HG03460 (cell line): ENCODE results near the gene NLRC3.

Experiments
- ATAC-seq: cut with Tn5 transposase; IDR thresholded peaks from one replicate; pipeline ENCODE4 v1.9.1; 2021; ENCODE audit not compliant: unreplicated experiment

The NLRC3 gene

DNA sequence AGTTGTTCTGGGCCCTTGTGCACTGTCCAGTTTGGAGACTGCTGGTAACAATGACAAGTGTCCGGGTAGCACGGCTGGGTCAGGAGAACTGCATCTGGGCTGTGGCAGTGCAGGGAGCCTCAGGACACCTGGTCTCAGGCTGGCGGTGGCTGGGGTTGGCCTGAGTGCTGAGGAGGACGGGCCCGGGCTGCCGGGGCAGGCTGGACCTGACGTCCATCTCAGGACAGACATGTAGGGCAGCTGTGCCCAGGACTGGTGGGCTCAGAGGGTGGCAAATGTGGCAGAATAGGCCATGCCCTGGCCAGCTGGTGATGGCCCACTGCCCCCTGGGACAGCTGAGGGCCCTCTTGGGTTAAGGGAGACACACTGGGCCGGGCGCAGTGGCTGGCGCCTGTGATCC, 4.2 kb upstream of the NLRC3 start:
- no peak for ATAC-seq

DNA sequence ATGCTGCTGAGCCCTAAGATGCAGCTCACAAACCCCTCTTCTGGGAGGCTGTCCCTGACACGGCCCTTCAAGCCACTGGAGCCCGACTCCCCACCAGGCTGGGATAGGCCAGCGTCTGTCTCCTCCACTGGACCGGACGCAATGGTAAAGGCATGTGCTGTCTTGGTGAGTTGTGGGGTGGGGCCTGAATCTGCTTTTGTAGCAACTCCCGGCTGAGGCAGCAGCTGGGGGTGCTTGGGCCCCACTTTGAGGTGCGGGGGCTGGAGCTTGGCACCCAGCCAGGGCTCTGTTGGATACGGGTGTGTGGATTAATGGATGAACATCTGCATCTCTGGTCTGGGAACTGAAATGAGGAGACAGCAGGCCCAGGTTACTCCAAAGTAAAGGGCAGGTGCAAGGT, 3.5 kb upstream of the NLRC3 start:
- ATAC-seq = no peak

DNA sequence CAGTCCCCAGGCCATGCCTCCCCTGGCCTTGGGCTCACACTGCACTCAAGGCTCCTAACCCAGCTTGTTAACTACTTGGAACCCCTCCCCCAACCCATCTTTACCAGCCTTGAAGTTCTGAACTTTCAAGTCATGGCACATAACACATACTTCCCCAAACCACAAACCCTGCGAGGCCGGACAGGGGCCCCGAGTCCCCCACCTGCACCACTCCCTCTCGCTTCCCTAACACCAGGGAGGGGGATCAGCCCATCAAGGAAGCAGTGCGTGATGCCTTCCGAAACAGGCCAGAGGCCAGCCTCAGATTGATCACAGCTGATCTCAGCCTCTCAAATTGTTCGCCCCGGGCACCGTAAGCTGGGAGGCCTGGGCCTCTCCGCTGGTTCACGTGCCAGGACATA, 3.0 kb upstream of the NLRC3 start:
- ATAC-seq = no peak

DNA sequence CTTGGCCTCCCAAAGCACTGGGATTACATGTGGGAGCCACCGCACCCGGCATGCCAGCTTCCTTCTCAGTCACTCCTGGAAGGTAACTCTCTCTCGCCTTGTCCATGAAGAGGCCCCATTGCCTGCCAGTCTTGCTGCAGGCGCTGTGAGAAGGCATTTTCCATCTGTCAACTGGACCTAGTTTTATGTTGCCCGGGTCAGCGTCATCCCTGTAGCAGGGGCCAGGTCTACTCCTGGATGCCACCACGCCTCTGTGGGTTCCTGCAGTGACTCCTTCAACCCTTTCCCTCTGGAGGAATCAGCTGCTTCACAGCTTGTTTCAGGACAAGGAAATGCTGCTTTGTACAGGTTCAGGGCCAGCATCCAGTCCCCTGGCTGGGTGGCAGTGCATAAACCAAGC, 2.6 kb upstream of the NLRC3 start:
- no peak for ATAC-seq

DNA sequence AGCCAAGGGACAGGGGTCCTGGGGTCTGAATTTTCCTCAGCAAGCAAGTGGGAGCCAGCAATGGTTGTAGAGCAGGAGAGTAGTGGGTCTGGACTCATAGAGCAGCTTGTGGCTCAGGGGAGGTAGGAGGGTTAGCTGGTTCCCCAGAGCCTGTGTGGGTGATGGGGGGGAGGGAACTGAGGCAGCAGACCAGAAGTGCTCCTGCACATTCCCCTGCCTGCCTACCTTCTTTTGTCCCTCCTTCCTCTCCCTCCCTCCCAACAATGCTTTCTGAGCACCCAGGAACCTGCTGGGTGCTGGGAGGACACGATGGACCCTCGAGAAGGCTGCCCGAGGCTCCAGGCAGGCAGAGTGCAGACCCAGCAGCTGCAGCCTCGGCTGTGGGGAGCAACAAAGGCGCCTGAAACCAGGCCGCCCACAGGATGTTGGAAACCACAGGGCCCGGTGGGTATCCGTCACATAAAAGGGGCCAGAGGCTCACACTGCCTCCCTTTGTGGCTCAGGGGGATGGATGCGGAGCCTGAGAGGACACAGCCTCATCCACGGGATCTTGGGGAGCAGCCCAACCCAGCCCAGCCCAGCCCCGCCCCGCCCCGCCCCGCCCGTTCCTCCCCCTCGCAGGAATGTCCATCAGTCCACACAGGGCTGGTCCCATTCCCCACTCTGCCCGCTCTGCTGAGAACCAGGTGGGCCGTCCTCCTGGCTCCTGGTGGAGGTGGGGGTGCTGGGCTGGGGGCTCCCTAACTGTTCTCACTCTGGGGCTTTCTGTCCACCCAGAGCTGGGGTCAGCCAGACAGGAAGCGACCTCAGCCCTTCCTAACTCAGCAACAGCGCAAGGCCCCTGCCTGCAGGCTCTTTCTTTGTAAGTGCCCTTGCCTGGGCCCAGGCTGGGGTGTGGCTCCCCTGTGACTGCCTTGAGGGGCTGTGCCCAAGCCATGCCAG, 1.7 kb upstream of the NLRC3 start:
- ATAC-seq = peak; percentile 64

DNA sequence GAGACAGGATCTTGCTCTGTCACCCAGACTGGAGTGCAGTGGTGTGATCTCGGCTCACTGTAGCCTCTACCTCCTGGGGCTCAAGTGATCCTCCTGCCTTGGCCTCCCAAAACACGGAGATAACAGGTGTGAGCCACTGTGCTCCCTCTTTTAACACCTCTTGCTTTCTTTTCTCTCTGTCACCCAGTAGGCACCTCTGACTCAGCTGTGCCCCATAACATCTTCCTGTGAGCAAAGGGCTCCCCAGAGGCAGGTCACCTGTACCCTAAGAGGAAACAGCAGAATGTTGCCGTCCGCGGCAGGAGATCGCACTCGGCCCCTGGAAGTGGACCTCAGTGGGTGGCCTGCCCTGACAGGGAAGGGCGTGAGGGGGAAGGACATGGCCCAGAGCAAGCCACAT, 918 bp upstream of the NLRC3 start:
- ATAC-seq = no peak

DNA sequence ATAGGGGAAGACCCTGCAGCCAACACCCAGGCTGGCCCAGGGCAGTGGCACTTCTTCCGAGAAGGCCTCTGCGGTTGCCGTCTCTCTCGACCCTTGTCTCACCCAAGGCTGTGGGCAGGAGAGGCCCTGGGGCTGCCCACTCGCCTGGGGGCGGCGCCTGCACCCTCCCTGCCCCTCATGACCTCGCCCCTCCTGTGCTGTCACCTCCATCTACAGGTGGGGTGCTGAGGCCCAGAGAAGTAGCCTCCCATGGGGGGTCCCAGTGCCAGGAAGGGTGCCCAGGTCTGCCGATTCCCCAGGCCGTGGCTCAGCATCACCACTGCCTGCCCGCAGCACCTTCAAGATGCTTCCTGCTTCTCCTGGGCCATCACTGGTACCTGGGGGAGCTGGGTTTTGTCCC, 992 bp downstream of the NLRC3 start:
- ATAC-seq = no peak

DNA sequence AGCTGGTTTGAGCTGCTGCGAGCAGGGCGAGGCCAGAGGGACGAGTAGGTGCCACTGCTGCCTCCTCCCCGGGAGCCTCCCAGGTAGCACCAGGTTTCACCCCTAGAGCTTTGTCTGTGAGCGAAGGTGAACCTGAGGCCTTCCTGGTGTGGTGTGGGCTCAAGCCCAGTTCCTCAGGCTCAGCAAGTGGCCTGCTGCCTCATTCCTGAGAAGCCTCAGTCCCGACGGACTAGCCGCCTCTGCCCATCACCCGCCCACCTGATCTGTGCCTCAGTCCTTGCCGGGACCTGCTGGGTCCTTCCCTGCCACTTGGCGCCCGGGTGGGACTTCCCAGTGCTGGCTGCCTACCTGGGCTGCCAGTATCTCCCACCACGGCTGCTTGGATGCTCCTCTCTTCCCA, 1.7 kb downstream of the NLRC3 start:
- no peak for ATAC-seq

DNA sequence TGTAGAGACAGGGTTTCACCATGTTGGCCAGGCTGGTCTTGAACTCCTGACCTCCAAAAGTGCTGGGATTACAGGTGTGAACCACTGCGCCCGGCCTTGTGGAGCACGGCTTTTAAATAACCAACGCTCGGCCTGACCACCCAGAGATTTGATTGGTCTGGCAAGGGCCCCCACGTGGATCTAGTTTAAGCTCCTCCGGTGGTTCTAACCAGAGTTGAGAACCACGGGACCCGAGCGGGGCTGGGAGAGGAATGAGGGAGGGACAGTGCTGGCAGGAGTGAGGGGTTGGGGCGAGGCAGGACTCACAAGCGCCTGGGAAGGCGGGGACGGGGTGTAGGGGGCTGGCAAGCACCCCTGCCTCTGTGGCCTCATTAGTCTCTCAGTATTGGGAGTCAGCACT, 3.0 kb downstream of the NLRC3 start:
- no peak for ATAC-seq

DNA sequence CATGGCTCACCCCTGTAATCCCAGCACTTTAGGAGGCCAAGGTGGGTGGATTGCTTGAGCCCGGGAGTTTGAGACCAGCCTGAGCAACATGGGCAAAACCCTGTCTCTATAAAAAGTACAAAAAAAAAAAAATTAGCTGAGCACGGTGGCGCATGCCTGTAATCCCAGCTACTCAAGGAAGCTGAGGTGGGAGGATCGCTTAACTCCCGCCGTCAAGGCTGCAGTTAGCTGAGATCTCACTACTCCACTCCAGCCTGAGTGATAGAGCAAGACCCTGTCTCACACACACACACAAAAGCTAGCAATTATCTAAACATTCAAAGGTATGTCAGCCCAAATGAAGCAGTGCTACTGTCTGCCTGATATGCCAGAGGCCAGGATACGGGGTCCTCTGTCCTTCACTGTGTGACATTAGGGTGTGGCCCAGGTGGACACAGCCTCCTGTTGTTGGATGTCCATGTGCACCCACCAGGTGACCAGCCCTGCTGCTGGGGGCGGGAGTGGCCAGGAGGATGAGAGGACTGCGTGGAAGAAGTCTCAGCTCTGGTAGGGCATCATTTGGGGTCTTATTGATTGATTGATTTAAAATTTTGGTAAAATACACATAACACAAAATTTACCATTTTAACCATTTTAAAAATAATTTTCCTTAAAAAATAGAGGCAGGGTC, 3.9 kb downstream of the NLRC3 start:
- no peak for ATAC-seq

DNA sequence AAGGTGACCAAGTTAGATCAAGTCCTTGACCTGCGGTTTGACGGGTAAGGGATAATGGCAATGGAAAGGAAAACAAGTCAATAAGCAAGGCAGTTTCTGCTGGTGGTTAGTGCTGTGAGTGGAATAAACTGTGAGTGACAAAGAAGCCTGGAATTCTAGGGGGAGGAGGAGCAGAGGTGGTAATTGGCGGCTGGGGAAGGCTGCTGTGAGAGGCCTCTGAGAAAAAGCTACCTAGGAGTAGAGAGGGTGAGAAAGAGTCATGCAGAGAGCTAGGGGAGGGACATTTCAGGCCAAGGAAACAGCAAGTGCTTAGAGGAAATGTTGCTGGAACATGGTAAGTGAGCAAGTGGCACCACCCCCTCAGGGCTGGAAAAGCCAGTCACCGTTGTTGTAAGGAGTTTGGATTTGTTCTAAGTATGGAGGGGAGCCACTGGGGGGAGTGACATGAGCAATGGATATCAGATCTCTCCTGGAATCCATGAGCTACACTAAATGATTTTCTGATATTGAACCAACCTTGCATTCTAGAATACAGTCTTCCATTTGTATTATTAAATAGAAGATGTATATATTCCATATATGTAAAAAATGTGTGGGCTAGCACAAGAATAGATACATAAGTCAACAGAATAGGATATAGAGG, 6.7 kb downstream of the NLRC3 start:
- ATAC-seq = no peak

DNA sequence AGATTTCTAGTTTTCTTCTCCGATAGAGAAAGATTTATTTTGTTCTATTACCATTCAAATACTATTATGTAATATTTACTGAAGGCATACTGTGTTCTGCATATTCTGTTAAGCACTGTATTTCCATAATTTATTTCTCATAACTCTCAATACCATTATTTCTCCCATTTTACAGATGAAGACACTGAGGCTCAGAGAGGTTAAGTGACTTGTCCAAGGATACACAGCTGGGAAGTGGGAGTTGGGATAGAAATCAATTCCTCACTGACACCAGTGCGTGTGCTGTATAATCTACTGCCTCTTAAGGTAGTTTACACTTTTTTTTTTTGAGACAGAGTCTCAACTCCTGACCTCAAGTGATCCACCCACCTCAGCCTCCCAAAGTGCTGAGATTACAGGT, 7.4 kb downstream of the NLRC3 start:
- no peak for ATAC-seq

DNA sequence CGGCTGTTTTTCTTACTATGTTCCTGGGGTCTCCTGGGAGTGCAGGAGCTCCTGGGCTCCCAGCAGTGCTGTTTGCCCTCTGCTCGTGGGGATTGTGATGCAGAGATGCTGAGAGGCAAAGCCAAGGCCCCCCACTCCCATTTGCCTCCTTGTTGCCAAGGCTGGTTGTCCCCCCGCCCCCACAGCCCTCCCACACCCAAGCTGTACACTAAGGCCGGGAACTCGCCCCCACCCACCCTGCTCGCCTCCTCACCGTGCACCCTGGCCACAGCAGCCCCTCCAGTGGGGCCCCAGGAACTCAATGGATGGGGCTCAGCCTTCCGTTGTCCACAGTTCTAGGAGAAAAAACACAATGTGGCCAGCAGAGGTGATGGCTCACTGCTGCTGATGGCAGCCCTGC, 10.2 kb downstream of the NLRC3 start:
- ATAC-seq = no peak

DNA sequence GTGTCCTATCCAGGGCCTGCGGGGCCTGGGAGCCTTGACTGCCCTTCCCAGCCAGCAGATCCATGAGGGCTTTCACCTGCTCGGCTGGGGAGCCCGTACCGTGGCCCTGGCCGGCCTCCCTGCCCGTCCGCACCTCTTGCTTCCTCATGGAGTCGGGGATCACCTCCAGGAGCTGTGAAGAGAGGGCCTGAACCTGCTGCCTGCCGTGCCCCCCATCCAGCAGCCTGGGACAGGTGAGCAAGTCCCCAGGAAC, 12.4 kb downstream of the NLRC3 start:
- ATAC-seq = no peak

DNA sequence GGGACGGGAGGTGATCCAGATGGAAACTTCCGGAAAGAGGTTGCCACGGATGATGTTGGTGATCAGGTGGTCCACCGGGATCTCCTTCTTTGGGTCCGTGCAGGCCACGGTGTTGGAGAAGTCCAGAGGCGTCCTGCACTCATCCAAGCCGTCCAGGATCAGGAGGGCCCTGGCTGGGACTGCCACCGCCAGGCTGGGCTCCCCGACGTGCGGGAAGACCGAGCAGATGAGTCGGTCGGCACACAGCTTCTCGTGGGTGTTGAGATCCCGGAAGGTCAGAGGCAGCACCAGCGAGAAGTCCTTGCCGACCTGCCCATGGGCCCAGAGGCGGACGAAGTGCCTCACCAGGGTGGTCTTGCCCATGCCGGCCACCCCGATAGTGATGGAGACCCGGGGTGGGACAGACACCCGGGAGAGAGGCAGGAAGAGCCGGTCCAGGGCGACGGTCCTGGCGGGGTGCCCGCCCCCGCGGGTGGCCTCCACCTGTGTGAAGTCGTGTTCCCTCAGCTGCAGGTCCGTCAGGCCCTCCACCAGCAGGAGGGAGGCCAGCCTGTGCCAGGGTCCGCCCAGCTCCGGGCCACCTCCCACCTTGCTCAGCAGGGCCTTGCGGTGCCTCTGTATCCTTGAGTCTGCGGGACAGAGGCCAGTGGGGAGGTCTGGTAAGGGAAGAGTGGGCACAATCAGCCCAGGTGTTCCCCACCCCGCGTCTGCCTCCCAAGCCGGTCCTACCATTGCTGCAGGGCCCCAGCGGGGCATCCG, 12.9 kb downstream of the NLRC3 start:
- no peak for ATAC-seq

DNA sequence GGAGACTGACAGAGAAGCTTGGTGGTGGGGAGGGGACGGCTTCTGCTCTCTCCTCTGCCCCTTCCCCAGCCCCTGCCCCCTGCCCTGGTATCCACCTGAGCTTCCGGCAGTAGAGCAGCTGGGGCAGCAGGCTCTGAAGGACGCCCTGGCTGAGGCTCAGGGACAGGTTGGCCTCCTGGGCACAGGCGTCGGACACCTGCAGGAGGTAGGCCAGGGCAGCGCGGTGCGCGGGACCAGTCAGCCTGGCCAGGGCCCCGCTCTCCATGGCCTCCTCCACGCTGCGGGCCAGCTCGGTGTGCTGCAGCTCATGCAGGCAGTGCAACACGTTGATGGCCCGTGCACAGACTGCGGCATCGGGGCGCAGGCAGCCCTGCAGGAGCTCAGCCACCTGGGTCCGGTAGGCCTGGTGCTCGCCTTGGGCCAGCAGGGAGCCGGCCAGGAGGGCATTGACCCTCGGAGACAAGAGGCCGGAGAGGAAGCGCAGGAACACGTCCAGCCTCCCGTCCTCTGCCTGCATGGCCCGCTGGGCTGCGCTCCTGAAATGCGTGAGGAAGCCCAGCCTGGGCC, 14.2 kb downstream of the NLRC3 start:
- no peak for ATAC-seq

DNA sequence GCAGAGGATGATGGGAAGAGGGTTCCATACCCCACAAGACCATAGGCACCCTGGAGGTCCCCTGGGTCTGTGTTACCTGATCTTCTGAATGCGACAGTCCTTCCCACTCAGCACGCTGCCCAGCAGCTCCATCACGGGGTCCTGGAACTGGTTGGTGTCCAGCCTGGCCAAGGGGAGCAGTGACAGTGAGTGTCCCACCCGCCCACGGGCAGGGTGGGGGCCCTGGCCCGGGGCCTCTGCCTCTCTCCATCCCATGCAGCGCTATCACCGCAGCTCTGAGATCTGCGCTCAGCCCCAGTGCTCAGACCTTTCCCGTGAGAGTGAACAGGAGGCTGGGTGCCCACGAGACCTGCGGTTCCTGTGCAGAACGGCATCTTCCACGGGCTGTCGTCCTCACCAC, 15.6 kb downstream of the NLRC3 start:
- ATAC-seq = no peak

DNA sequence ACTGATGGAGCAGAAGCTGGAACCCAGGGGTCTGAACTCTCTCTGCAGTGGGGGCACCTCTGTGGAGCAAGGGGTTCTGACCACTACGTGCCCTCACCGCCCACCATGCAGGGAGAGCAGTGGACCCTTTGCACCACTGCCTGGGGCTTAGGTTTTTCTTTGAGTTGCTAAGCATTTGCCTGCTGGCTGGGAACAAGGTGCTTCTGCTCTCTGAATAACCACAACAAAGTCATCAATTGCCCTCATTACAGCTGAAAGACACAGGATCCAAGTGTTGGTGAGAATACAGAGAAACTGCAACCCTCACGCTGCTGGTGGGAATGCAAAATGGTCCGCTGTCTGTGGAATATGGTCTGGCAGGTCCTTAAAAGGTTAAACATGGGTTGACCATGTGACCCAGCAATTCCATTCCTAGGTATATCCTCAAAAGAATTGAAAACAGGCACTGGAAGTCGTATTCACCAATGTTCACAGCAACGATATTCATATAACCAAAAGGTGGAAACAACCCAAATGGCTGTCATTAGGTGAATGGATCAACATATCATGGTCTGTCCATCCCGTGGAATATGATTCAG, 22.8 kb downstream of the NLRC3 start:
- no peak for ATAC-seq

DNA sequence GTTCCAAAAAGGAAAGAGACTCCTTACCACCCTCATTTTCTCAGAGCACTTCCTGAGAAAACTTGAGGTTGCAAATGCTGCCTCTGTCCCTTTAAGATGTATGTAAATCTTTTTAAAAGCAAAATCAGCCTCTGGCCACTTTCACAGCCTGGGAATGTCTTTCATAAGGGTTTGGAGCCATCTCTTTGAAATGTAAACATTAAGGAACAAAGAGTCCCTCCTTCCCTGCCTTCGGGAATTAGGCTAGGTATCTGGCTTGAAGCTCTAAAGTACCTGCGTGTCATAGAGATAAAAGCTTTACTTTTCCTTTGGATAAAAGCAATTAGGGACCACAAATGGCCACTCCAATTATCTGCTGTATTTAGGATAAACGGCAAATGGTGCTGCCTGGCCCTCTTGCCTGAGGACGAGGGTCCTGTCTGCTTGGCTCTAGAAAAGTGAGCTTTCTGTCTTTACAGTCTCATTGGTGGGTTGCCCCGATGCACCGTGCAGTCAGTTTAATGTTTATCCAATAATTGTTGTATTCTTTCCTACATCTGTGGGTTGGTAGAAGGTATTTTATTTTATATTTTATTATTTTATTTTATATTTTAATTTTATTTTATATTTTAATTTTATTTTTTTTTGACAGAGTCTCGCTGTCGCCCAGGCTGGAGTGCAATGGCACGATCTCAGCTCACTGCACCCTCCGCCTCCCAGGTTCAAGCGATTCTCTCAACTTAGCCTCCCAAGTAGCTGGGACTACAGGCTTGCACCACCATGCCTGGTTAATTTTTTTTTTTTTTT, 23.9 kb downstream of the NLRC3 start:
- no peak for ATAC-seq
